Measurements from ENCODE around the gene TBPL1. TPM values are rescaled to one million over a fixed set of nuclear protein-coding genes. Genes with fewer than 3 reads are reported as not detected.

The TBPL1 gene
- total RNA-seq, 1 donor from 2014 or later, result 40.0 TPM

DNA sequence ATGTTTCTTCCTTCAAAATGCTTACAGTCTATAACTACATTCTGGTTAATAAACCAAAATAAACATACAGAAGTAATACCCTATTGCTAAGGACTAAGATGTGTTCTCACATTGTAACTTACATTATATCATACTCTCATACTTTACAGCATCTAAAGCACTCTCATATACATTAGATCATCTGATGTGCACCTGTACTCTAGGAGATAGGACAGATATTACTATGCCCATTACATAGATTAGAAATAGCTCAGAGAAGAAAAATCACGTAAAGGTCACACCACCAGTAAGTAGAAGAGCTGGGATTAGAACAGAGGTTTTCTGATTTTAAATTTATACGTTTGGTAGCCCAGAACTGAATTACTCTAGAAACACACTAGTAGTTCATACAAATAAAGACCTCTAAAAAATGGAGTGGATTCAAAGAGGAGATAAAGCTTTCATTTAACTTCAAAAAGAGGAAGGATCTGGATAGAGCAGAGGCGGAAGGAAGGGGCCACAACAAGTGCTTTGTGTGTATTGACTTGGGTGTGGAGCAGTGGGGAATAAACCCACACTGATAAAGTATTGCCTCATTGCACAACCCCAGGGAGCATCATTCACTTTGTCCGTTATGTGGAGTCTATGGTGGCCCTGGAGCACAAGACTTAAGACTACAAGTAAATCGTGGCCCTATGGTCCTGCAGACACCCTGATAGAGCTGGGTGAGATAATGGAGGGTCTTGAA is 68.5 kb downstream of the TBPL1 start:
- no peak for DNase-seq (ENCODE audit: low spot score)

GRCh38 chr6:134022650-134023049 is 69.6 kb downstream of the TBPL1 start:
- Mint-ChIP-seq H3K36me3 (ENCODE audit: low read depth, unreplicated experiment) (no peaks in the 10 kb centered on the region), H3K27me3 (ENCODE audit: unreplicated experiment) (peaks cover 2% of the 10 kb centered on the region), H3K4me1 (ENCODE audit: unreplicated experiment) (peaks cover 6% of the 10 kb centered on the region), H3K9me3 (ENCODE audit: unreplicated experiment) (no peaks in the 10 kb centered on the region), H3K27ac (ENCODE audit: unreplicated experiment) (no peak overlapping the region), H3K4me3 (ENCODE audit: unreplicated experiment) (no peak overlapping the region)
- no peak for TF ChIP-seq CTCF (IDR thresholded peaks at IDR 0.05; ENCODE audit: unreplicated experiment)
- no peak for DNase-seq (ENCODE audit: low spot score)

More for the DNA sequence above, 68.5 kb downstream of the TBPL1 start:
- H3K36me3 Mint-ChIP-seq (ENCODE audit: low read depth, unreplicated experiment), result no peaks in the 10 kb centered on the region
- no peak for TF ChIP-seq CTCF (IDR thresholded peaks at IDR 0.05; ENCODE audit: unreplicated experiment)
- no peak overlapping the region for H3K27ac Mint-ChIP-seq (ENCODE audit: unreplicated experiment)
- peaks cover 6% of the 10 kb centered on the region for H3K4me1 Mint-ChIP-seq (ENCODE audit: unreplicated experiment)
- H3K27me3 Mint-ChIP-seq (ENCODE audit: unreplicated experiment), result peaks cover 2% of the 10 kb centered on the region
- no peak overlapping the region for H3K4me3 Mint-ChIP-seq (ENCODE audit: unreplicated experiment)
- H3K9me3 Mint-ChIP-seq (ENCODE audit: unreplicated experiment), result no peaks in the 10 kb centered on the region

DNA sequence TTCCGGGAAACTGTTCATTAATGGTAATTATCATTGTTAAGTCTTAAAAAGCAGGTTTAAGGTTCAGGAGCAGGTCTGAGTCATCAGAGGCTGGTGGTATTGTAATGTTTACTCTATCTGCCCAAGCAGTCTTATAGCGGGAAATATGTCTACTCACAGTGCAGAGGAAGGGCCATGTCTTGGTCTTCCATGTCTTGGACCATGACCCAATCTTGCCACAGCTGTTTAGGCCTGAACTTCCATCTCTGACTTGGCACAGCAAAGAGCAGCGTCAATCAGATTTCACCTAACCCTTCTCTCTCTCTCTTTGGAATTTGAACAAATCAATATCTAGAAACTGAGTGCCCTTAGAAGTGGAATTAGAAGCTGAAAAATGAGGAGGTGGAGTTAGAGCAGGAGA is 73.6 kb downstream of the TBPL1 start:
- no peak overlapping the region for H3K4me3 Mint-ChIP-seq (ENCODE audit: unreplicated experiment)
- peaks cover 2% of the 10 kb centered on the region for H3K27me3 Mint-ChIP-seq (ENCODE audit: unreplicated experiment)
- TF ChIP-seq CTCF (IDR thresholded peaks at IDR 0.05; ENCODE audit: unreplicated experiment), result no peak
- H3K36me3 Mint-ChIP-seq (ENCODE audit: low read depth, unreplicated experiment), result no peaks in the 10 kb centered on the region
- no peak for DNase-seq (ENCODE audit: low spot score)
- H3K4me1 Mint-ChIP-seq (ENCODE audit: unreplicated experiment), result peaks cover 20% of the 10 kb centered on the region
- H3K27ac Mint-ChIP-seq (ENCODE audit: unreplicated experiment), result no peak overlapping the region
- no peaks in the 10 kb centered on the region for H3K9me3 Mint-ChIP-seq (ENCODE audit: unreplicated experiment)

DNA sequence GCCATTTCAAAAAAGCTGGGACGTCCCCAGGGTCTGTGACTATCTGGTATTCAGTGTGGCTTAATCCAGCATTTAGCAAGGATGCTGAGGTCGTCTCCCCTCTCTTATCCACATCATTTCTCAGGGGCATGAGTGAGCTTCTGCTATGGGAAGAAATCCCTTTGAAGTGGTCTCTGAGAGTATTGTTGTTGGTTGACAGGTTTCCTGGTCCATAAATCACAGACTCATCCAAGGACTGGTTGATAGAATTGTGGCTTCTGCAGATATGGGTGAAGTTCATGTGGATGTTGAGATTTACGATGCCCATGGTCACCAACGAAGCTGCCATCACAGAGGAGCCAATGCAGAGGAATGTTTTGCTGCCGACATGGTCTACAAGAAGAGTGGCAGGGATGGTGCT is 75.4 kb downstream of the TBPL1 start:
- no peak for TF ChIP-seq CTCF (IDR thresholded peaks at IDR 0.05; ENCODE audit: unreplicated experiment)
- H3K4me3 Mint-ChIP-seq (ENCODE audit: unreplicated experiment), result no peak overlapping the region
- peaks cover 2% of the 10 kb centered on the region for H3K27me3 Mint-ChIP-seq (ENCODE audit: unreplicated experiment)
- no peaks in the 10 kb centered on the region for H3K9me3 Mint-ChIP-seq (ENCODE audit: unreplicated experiment)
- no peak for DNase-seq (ENCODE audit: low spot score)
- no peaks in the 10 kb centered on the region for H3K36me3 Mint-ChIP-seq (ENCODE audit: low read depth, unreplicated experiment)
- peaks cover 21% of the 10 kb centered on the region for H3K4me1 Mint-ChIP-seq (ENCODE audit: unreplicated experiment)
- no peak overlapping the region for H3K27ac Mint-ChIP-seq (ENCODE audit: unreplicated experiment)

Data from endothelial cell (in vitro differentiated cells).